ENCODE results near the gene ACP4. TPM values are rescaled to one million over a fixed set of nuclear protein-coding genes. Genes with fewer than 3 reads are reported as not detected.

The ACP4 gene
- total RNA-seq, 1 experiment from 2014 or later = not detected

DNA sequence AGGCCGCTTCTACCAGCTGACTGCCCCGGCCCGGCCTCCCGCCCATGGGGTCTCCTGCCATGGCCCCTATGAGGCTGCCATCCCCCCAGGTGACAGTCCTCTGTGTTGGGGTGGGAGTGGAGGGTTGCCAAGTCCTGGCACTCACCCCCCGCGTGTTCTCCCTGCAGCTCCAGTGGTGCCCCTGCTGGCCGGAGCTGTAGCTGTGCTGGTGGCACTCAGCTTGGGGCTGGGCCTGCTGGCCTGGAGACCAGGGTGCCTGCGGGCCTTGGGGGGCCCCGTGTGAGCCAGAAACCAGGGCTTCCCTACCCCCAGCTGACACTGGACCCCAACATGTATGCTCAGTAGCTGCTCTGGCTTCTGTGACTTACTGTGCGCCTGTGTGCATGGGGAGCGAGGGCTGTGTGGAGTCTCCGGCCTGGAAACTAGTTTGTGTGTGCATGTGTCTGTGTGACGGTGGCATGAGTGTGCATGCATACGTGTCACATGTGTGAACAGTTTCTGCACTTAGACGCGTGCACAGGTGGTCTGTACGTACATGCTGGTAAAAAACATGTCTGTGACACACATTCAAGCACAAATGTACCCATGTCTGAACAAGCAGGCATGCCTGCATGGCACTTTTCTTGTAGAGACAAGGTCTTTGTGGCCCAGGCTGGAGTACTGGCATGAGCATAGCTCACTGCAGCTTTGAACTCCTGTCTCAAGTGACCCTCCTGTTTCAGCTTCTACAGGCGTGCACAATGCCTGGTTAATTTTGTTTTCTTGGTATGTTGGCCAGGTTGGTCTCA is 4.9 kb downstream of the ACP4 start:
- Mint-ChIP-seq H3K4me1 (ENCODE audit: low read depth, unreplicated experiment) (peaks cover 7% of the 10 kb centered on the region), H3K4me3 (ENCODE audit: unreplicated experiment) (no peak overlapping the region), H3K36me3 (ENCODE audit: insufficient read depth, unreplicated experiment) (peaks cover 96% of the 10 kb centered on the region), H3K27ac (ENCODE audit: unreplicated experiment) (peak overlapping the region; percentile 30), H3K9me3 (ENCODE audit: unreplicated experiment) (no peaks in the 10 kb centered on the region), H3K27me3 (ENCODE audit: insufficient read depth, unreplicated experiment) (peaks cover 5% of the 10 kb centered on the region)
- BruUV-seq (replicated peaks) = no TSS peak
- TF ChIP-seq, protein P1, sequence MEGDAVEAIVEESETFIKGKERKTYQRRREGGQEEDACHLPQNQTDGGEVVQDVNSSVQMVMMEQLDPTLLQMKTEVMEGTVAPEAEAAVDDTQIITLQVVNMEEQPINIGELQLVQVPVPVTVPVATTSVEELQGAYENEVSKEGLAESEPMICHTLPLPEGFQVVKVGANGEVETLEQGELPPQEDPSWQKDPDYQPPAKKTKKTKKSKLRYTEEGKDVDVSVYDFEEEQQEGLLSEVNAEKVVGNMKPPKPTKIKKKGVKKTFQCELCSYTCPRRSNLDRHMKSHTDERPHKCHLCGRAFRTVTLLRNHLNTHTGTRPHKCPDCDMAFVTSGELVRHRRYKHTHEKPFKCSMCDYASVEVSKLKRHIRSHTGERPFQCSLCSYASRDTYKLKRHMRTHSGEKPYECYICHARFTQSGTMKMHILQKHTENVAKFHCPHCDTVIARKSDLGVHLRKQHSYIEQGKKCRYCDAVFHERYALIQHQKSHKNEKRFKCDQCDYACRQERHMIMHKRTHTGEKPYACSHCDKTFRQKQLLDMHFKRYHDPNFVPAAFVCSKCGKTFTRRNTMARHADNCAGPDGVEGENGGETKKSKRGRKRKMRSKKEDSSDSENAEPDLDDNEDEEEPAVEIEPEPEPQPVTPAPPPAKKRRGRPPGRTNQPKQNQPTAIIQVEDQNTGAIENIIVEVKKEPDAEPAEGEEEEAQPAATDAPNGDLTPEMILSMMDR (IDR thresholded peaks at IDR 0.05; ENCODE audit: insufficient read depth in 1 of 2, low read depth in 1 of 2, low read length in 1 of 2, severe bottlenecking in 1 of 2, unreplicated experiment in 1 of 2) = peak in 1 of 2 experiments; percentile 40
- no peaks in the 10 kb centered on the region for H3K27me3 ChIP-seq (replicated peaks; ENCODE audit: control insufficient read depth, insufficient read depth, low read length)
- H3K4me1 ChIP-seq = no peaks in the 10 kb centered on the region
- peak; percentile 58 to 65 for DNase-seq
- peaks cover 10% of the 10 kb centered on the region for H3K36me3 ChIP-seq (ENCODE audit: control insufficient read depth, insufficient read depth, low read length)
- no peak overlapping the region for H3K4me3 ChIP-seq (ENCODE audit: low read depth, low read length)
- ChIA-PET POLR2A (no interaction called here), CTCF (interaction anchor here (0.6 to 1.0 kb wide), 2 partner anchors 12 to 70 kb away, joined by 3 to 6 read pairs; no protein-coding TSS in a partner anchor)
- H3K9me3 ChIP-seq = no peaks in the 10 kb centered on the region
- intact Hi-C loops (cut with micrococcal nuclease; ENCODE audit: unreplicated experiment) = loop anchor here (2.0 kb wide), 1 partner anchor 128 kb away; no protein-coding TSS in a partner anchor

DNA sequence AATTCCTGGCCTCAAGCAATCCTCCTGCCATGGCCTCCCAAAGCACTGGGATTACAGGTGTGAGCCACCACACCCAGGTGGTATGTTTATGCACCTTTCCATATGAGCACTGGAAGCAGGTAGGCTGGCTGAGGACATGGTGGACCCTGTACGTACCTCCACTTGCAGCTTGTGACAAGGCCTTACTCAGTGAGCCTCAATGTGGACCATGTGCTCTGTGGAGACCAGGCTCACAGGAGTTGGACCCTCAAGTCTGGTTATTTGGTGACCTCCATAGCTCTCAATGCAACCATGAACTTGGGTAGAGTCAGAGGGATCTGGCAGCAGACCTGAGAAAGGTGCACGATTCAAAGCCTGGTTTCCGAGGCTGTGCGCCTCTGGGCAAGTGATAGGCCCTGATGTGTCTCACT is 5.5 kb downstream of the ACP4 start:
- intact Hi-C loops (cut with micrococcal nuclease; ENCODE audit: unreplicated experiment) = loop anchor here (2.0 kb wide), 1 partner anchor 127 kb away; no protein-coding TSS in a partner anchor
- H3K9me3 Mint-ChIP-seq (ENCODE audit: unreplicated experiment) = no peaks in the 10 kb centered on the region
- DNase-seq = no peak
- no peak overlapping the region for H3K27ac Mint-ChIP-seq (ENCODE audit: unreplicated experiment)
- Histone ChIP-seq H3K4me3 (ENCODE audit: low read depth, low read length) (no peak overlapping the region), H3K9me3 (no peaks in the 10 kb centered on the region), H3K4me1 (no peaks in the 10 kb centered on the region), H3K36me3 (ENCODE audit: control insufficient read depth, insufficient read depth, low read length) (peaks cover 10% of the 10 kb centered on the region), H3K27me3 (replicated peaks; ENCODE audit: control insufficient read depth, insufficient read depth, low read length) (no peaks in the 10 kb centered on the region)
- BruUV-seq (replicated peaks) = no TSS peak
- peaks cover 7% of the 10 kb centered on the region for H3K4me1 Mint-ChIP-seq (ENCODE audit: low read depth, unreplicated experiment)
- CTCF ChIA-PET = interaction anchor here (0.6 to 1.0 kb wide), 2 partner anchors 13 to 71 kb away, joined by 3 to 6 read pairs; no protein-coding TSS in a partner anchor
- POLR2A ChIA-PET = interaction anchor here (1.3 kb wide), 1 partner anchor 9 kb away, joined by 5 read pairs; no protein-coding TSS in a partner anchor
- peaks cover 100% of the 10 kb centered on the region for H3K36me3 Mint-ChIP-seq (ENCODE audit: insufficient read depth, unreplicated experiment)
- TF ChIP-seq, protein P1 (IDR thresholded peaks at IDR 0.05; ENCODE audit: insufficient read depth in 1 of 2, low read depth in 1 of 2, low read length in 1 of 2, severe bottlenecking in 1 of 2, unreplicated experiment in 1 of 2) = no peak
- H3K4me3 Mint-ChIP-seq (ENCODE audit: unreplicated experiment) = no peak overlapping the region
- H3K27me3 Mint-ChIP-seq (ENCODE audit: insufficient read depth, unreplicated experiment) = peaks cover 5% of the 10 kb centered on the region

DNA sequence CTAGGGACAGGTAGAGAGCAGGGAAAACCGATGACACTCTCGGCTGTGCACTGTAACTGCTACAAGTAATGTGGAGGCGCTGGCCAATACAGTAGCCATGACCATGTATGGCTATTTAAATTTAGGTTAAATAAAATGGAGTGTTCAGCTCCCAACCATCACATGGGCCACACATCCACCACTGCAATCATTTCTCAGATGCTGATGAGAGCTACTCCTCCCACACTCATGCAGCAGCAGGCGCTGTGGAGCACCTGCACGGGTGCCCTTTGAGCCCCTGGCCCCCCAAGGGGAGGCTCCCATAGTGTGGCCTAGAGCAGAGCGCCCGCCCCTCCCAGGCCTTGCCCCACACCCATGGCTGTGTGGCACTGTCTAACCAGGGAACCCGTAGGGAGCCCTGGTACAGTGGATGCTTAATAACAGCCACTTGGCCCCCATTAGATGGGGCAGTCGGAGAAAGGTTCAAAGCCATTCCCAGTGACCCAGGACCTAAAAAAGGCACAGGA is 6.0 kb downstream of the ACP4 start:
- ChIA-PET POLR2A (interaction anchor here (1.3 kb wide), 1 partner anchor 9 kb away, joined by 5 read pairs; no protein-coding TSS in a partner anchor), CTCF (interaction anchor here (1.0 kb wide), 1 partner anchor 71 kb away, joined by 3 read pairs; no protein-coding TSS in a partner anchor)
- TF ChIP-seq, protein P1 (IDR thresholded peaks at IDR 0.05; ENCODE audit: insufficient read depth in 1 of 2, low read depth in 1 of 2, low read length in 1 of 2, severe bottlenecking in 1 of 2, unreplicated experiment in 1 of 2) = no peak
- Histone ChIP-seq H3K36me3 (ENCODE audit: control insufficient read depth, insufficient read depth, low read length) (peaks cover 10% of the 10 kb centered on the region), H3K4me1 (no peaks in the 10 kb centered on the region), H3K9me3 (no peaks in the 10 kb centered on the region), H3K27me3 (replicated peaks; ENCODE audit: control insufficient read depth, insufficient read depth, low read length) (no peaks in the 10 kb centered on the region), H3K4me3 (ENCODE audit: low read depth, low read length) (no peak overlapping the region)
- H3K4me1 Mint-ChIP-seq (ENCODE audit: low read depth, unreplicated experiment) = peaks cover 2% of the 10 kb centered on the region
- intact Hi-C loops (cut with micrococcal nuclease; ENCODE audit: unreplicated experiment) = no loop called here
- no peaks in the 10 kb centered on the region for H3K9me3 Mint-ChIP-seq (ENCODE audit: unreplicated experiment)
- BruUV-seq (replicated peaks) = no TSS peak
- H3K36me3 Mint-ChIP-seq (ENCODE audit: insufficient read depth, unreplicated experiment) = peaks cover 100% of the 10 kb centered on the region
- H3K4me3 Mint-ChIP-seq (ENCODE audit: unreplicated experiment) = no peak overlapping the region
- H3K27me3 Mint-ChIP-seq (ENCODE audit: insufficient read depth, unreplicated experiment) = peaks cover 1% of the 10 kb centered on the region
- no peak overlapping the region for H3K27ac Mint-ChIP-seq (ENCODE audit: unreplicated experiment)
- DNase-seq = peak in 1 of 2 experiments; percentile 39

Measured in Caco-2 (cell line).